Endothelial cell of umbilical vein (primary cell): Measurements from ENCODE around the gene MITF. TPM values are rescaled to one million over a fixed set of nuclear protein-coding genes. Genes with fewer than 3 reads are reported as not detected.

Source experiments
- BruUV-seq: library from RNA; stranded (reverse); fragments of 400-500 nt; replicated peaks from 2 replicates; lab custom pipeline; 2021; lab: Mats Ljungman, UMichigan
- CTCF ChIA-PET: fragments of 300-600, 350-600 bp; sonication (Branson Sonifier 250); formaldehyde crosslinking; loops from one replicate; lab custom pipeline; 2021; ENCODE audit warnings: antibody characterized with exemption, inconsistent platforms; lab: Charles Lee
- POLR2A ChIA-PET: fragments of 300-600, 350-600 bp; sonication (Branson Sonifier 250); formaldehyde crosslinking; loops from one replicate; lab custom pipeline; 2021; ENCODE audit warnings: antibody characterized with exemption, inconsistent platforms; lab: Charles Lee
- DNase-seq: peaks from one replicate; pipeline ENCODE4 v3.0.0-alpha.2; 2011; ENCODE audit warnings: low read depth, low spot score
- FAIRE-seq: peaks from 2 replicates; lab custom pipeline; 2011; peaks lifted over from hg19 to GRCh38; lab: Jason Lieb, UNC
- H2AFZ ChIP-seq: 2 replicates; pipeline ENCODE4 v1.6.0; 2012; ENCODE audit warnings: low read depth, low read length, control low read depth, inconsistent platforms
- H3K27ac ChIP-seq: 2 replicates; pipeline ENCODE4 v1.5.1; 2011; ENCODE audit warnings: low read depth, mild to moderate bottlenecking, control low read depth, low read length, moderate library complexity; ENCODE audit not compliant: insufficient read depth
- H3K27me3 ChIP-seq, 2 experiments: 2 replicates each; pipeline versions ENCODE4 v1.6.0 to v1.6.1; 2011; ENCODE audit warnings: low read length in 2 of 2, mixed read lengths in 1 of 2; ENCODE audit not compliant: control insufficient read depth in 2 of 2, insufficient read depth in 2 of 2
- H3K36me3 ChIP-seq, 2 experiments: 2 replicates in 1 of 2; 3 replicates in 1 of 2; pipeline ENCODE4 v1.5.1; 2011; ENCODE audit warnings: low read length in 2 of 2, mild to moderate bottlenecking in 1 of 2, moderate library complexity in 1 of 2; ENCODE audit not compliant: control insufficient read depth in 2 of 2, insufficient read depth in 2 of 2; ENCODE audit errors: extremely low read depth in 1 of 2
- H3K4me1 ChIP-seq: 3 replicates; pipeline ENCODE4 v1.5.1; 2011; ENCODE audit warnings: mild to moderate bottlenecking, low read length; ENCODE audit not compliant: control insufficient read depth, insufficient read depth; ENCODE audit errors: extremely low read depth
- H3K4me2 ChIP-seq: 2 replicates; pipeline ENCODE4 v1.6.1; 2011; ENCODE audit warnings: low read length, control low read depth, mixed read lengths; ENCODE audit not compliant: insufficient read depth
- H3K4me3 ChIP-seq, 3 experiments: fragments of 200-600 bp in 1 of 3; sonication (generic), shearing (Covaris generic) in 1 of 3; replicated peaks in 1 of 3; 2 replicates each; pipeline ENCODE4 v1.5.1; 2011 to 2016; ENCODE audit warnings: control low read depth in 3 of 3, low read length in 3 of 3, mild to moderate bottlenecking in 2 of 3, inconsistent platforms in 1 of 3, low read depth in 1 of 3, moderate library complexity in 1 of 3; ENCODE audit not compliant: insufficient read depth in 1 of 3
- H3K79me2 ChIP-seq: 2 replicates; pipeline ENCODE4 v1.6.0; 2012; ENCODE audit warnings: low read length, inconsistent platforms; ENCODE audit not compliant: control insufficient read depth, insufficient read depth
- H3K9ac ChIP-seq: replicated peaks from 2 replicates; pipeline ENCODE3; 2011; ENCODE audit warnings: low read length, control low read depth; ENCODE audit not compliant: insufficient read depth; ENCODE audit errors: extremely low read depth
- H3K9me1 ChIP-seq: replicated peaks from 3 replicates; pipeline ENCODE4 v1.6.0; 2011; ENCODE audit warnings: mild to moderate bottlenecking, low read length; ENCODE audit not compliant: control insufficient read depth, insufficient read depth; ENCODE audit errors: extremely low read depth
- H3K9me3 ChIP-seq: replicated peaks from 2 replicates; pipeline ENCODE4 v1.5.1; 2012; ENCODE audit warnings: low read length, inconsistent platforms; ENCODE audit not compliant: control insufficient read depth, insufficient read depth
- H4K20me1 ChIP-seq: replicated peaks from 2 replicates; pipeline ENCODE3; 2011; ENCODE audit warnings: mild to moderate bottlenecking, low read length; ENCODE audit not compliant: control insufficient read depth, insufficient read depth; ENCODE audit errors: extremely low read depth
- EZH2 ChIP-seq: IDR thresholded peaks from 2 replicates; pipeline ENCODE4 v1.6.1; 2012; ENCODE audit warnings: borderline replicate concordance, low read depth, mild to moderate bottlenecking, moderate library complexity, low read length, inconsistent platforms; ENCODE audit not compliant: severe bottlenecking
- JUN ChIP-seq: IDR thresholded peaks from 2 replicates; pipeline ENCODE4 v1.6.1; 2011; ENCODE audit warnings: borderline replicate concordance, low read depth; ENCODE audit not compliant: insufficient read length, insufficient read depth
- MYC ChIP-seq: IDR thresholded peaks from one replicate; pipeline ENCODE4 v1.6.1; 2011; ENCODE audit warnings: mild to moderate bottlenecking, low read depth, low read length
- POLR2A ChIP-seq: IDR thresholded peaks from 2 replicates; pipeline ENCODE4 v1.6.1; 2012; ENCODE audit warnings: low read depth, mild to moderate bottlenecking, control low read depth, low read length
- POLR2AphosphoS5 ChIP-seq: IDR thresholded peaks from 2 replicates; pipeline ENCODE4 v1.6.1; 2012; ENCODE audit warnings: low read depth, mild to moderate bottlenecking, control low read depth, low read length, moderate library complexity; ENCODE audit not compliant: insufficient read depth
- dilution Hi-C: fragments of 300-500 bp; cut with MboI; formaldehyde crosslinking; loops from one replicate; pipeline ENCODE4 v1.15.0; 2019; ENCODE audit warnings: low sequenced_read_pairs; ENCODE audit not compliant: extremely low pct_ligation_motif_present
- intact Hi-C: fragments of 100-400 bp; cut with micrococcal nuclease; formaldehyde crosslinking; loops from one replicate; pipeline ENCODE4 v1.10.0; 2022
- polyA plus RNA-seq, 4 experiments: library from polyadenylated mRNA; depleted of rRNA in 3 of 4; stranded (reverse) in 3 of 4; unstranded in 1 of 4; fragments of >200 nt; gene quantifications; 2 replicates each; pipeline versions ENCODE4 v1.2.1 to v1.2.3, GENCODE V29; 2011 to 2012; ENCODE audit warnings: missing spikeins in 1 of 4
- total RNA-seq: library from RNA; stranded (reverse); gene quantifications from 2 replicates; pipeline ENCODE4 v1.2.3, GENCODE V29; 2021
- TF ChIP-seq, protein P1 (sequence below): IDR thresholded peaks from 2 replicates; pipeline ENCODE4 v1.6.1; 2011; ENCODE audit not compliant: insufficient read depth, insufficient read length
- TF ChIP-seq, protein P2 (sequence below), 2 donors: IDR thresholded peaks; 1 replicate in 1 of 2; 2 replicates in 1 of 2; pipeline ENCODE4 v1.5.1; 2011; ENCODE audit warnings: low read length in 2 of 2, mild to moderate bottlenecking in 2 of 2, moderate library complexity in 2 of 2, control low read depth in 1 of 2, inconsistent platforms in 1 of 2, low read depth in 1 of 2; ENCODE audit not compliant: insufficient read depth in 1 of 2; ENCODE audit errors: extremely low read depth in 1 of 2

The MITF gene
- total and polyA plus RNA-seq, 2 donors (not counting 3 experiments of a cell fraction or from before 2014, with no cell fraction given) = 1.6 to 2.5 TPM

DNA sequence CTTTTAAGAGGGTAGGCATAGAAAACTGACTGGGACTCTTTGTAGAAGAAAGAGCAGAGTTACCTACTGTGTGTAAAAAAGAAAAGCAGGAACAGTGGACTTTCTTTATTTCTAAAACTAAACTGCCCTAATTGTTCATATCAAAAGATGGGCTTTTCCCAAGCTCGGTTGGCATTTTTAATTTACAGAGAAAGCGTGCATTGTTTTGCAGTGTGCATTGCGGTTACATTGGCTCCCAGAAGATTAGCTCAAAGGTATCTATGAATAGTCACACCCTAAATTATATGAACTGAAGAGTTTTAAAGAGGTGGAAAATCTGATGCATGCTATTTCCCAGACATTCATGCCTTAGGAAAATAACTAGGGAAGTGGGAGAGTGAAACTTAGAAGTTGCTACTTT lies 36.5 kb downstream of the MITF start:
- FAIRE-seq (no peak), DNase-seq (no peak)
- Histone ChIP-seq H3K9ac (no peak overlapping the region), H2AFZ (no peak overlapping the region), H3K27ac (no peak overlapping the region), H3K36me3 (no peaks in the 10 kb centered on the region), H3K79me2 (no peaks in the 10 kb centered on the region), H3K27me3 (no peaks in the 10 kb centered on the region), H3K4me2 (no peak overlapping the region), H4K20me1 (no peaks in the 10 kb centered on the region), H3K9me3 (no peaks in the 10 kb centered on the region), H3K4me1 (peaks cover 23% of the 10 kb centered on the region), H3K9me1 (no peaks in the 10 kb centered on the region), H3K4me3 (no peak overlapping the region)
- intact Hi-C loops (no loop called here), dilution Hi-C loops (no loop called here)
- TF ChIP-seq MYC (no peak), JUN (no peak), POLR2A (no peak)
- TF ChIP-seq, protein P1, sequence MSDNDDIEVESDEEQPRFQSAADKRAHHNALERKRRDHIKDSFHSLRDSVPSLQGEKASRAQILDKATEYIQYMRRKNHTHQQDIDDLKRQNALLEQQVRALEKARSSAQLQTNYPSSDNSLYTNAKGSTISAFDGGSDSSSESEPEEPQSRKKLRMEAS = no peak
- TF ChIP-seq, protein P2, sequence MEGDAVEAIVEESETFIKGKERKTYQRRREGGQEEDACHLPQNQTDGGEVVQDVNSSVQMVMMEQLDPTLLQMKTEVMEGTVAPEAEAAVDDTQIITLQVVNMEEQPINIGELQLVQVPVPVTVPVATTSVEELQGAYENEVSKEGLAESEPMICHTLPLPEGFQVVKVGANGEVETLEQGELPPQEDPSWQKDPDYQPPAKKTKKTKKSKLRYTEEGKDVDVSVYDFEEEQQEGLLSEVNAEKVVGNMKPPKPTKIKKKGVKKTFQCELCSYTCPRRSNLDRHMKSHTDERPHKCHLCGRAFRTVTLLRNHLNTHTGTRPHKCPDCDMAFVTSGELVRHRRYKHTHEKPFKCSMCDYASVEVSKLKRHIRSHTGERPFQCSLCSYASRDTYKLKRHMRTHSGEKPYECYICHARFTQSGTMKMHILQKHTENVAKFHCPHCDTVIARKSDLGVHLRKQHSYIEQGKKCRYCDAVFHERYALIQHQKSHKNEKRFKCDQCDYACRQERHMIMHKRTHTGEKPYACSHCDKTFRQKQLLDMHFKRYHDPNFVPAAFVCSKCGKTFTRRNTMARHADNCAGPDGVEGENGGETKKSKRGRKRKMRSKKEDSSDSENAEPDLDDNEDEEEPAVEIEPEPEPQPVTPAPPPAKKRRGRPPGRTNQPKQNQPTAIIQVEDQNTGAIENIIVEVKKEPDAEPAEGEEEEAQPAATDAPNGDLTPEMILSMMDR (IDR thresholded peaks at IDR 0.05; ENCODE audit: extremely low read depth in 1 of 2, insufficient read depth in 1 of 2, low read depth in 1 of 2, low read length in 2 of 2) = no peak
- CTCF ChIA-PET = interaction anchor here (1.6 kb wide), 1 partner anchor 16 kb away, joined by 5 read pairs; no protein-coding TSS in a partner anchor
- POLR2A ChIA-PET = interaction anchor here (0.6 kb wide), 1 partner anchor 10 kb away, joined by 7 read pairs; no protein-coding TSS in a partner anchor
- BruUV-seq = no TSS peak

DNA sequence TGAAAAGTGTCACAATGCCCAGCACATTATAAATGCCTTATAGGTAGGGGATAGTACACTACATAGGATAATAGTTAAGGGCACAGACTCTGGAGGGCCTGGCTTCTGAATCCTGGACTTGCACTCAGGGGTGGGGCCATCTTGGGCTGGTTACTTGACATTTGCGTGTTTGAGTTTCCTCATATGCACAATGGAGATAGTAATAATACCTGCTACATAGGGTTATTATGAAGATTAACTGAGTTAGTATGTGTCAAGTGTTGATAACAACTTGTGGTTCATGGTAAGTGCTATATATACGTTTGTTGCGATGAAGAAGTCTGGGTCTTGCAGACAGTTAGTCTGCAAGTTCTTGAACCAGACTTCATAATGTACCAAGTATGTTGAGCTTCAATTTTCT lies 37.0 kb downstream of the MITF start:
- no peaks in the 10 kb centered on the region for H3K9me3 ChIP-seq
- no peak overlapping the region for H3K4me3 ChIP-seq
- no peaks in the 10 kb centered on the region for H4K20me1 ChIP-seq
- POLR2A ChIA-PET = interaction anchor here (0.6 kb wide), 1 partner anchor 10 kb away, joined by 7 read pairs; no protein-coding TSS in a partner anchor
- no peaks in the 10 kb centered on the region for H3K9me1 ChIP-seq
- no peak for FAIRE-seq
- no peak overlapping the region for H3K4me2 ChIP-seq
- H3K9ac ChIP-seq = no peak overlapping the region
- no peak for DNase-seq
- H3K27ac ChIP-seq = no peak overlapping the region
- H3K36me3 ChIP-seq = no peaks in the 10 kb centered on the region
- H3K4me1 ChIP-seq = peaks cover 18% of the 10 kb centered on the region
- dilution Hi-C loops (no loop called here), intact Hi-C loops (no loop called here)
- TF ChIP-seq, protein P1 = no peak
- TF ChIP-seq POLR2AphosphoS5 = no peak
- TF ChIP-seq EZH2 = no peak
- TF ChIP-seq, protein P2 (IDR thresholded peaks at IDR 0.05; ENCODE audit: extremely low read depth in 1 of 2, insufficient read depth in 1 of 2, low read depth in 1 of 2, low read length in 2 of 2) = no peak
- no peak for TF ChIP-seq JUN
- H2AFZ ChIP-seq = no peak overlapping the region
- CTCF ChIA-PET = interaction anchor here (1.6 kb wide), 1 partner anchor 15 kb away, joined by 5 read pairs; no protein-coding TSS in a partner anchor
- H3K79me2 ChIP-seq = no peaks in the 10 kb centered on the region
- H3K27me3 ChIP-seq = no peaks in the 10 kb centered on the region
- BruUV-seq = no TSS peak
